Measurements from ENCODE around the gene S1PR2.

DNA sequence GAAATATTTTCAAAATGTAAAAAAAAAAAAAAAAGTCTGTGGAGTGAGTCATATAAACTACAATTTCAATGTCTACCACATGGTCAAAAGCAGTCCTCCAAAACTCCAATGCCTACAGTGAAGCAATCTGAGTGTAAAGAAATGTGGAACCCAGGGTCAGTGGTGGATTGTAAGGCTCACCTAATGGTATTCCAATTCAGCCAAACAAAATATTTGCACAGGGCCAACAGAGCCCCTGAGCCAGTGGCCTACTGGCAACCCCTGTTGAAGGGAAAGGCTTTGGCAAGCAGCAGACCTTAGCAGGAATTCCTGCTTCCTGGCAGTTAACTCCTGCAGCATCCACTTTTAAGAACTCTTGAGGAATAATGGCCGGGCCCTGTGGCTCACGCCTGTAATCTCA is 39.8 kb downstream of the S1PR2 start:
- no peak for TF ChIP-seq MAX (IDR thresholded peaks at IDR 0.05; ENCODE audit: insufficient read depth, insufficient read length)
- TF ChIP-seq CTCF (IDR thresholded peaks at IDR 0.05; ENCODE audit: extremely low read depth in 1 of 2, insufficient read depth in 1 of 2, low read depth in 1 of 2, low read length in 2 of 2): no peak
- TF ChIP-seq POLR2A (IDR thresholded peaks at IDR 0.05; ENCODE audit: low read depth, low read length): no peak
- TF ChIP-seq POLR2AphosphoS5 (IDR thresholded peaks at IDR 0.05; ENCODE audit: insufficient read depth, low read depth, low read length): peak; percentile 69
- TF ChIP-seq EZH2 (IDR thresholded peaks at IDR 0.05; ENCODE audit: borderline replicate concordance, low read depth, low read length, severe bottlenecking): no peak
- TF ChIP-seq FOS (IDR thresholded peaks at IDR 0.05; ENCODE audit: borderline replicate concordance, insufficient read depth, low read length): peak; percentile 40
